ENCODE data around the gene EDN2.
A peak's percentile ranks its signal among the peaks of the same experiment; 100 is the strongest.

Gene EDN2

GRCh38 chr1:41514381-41514780 lies 29.9 kb upstream of the EDN2 start:
- DNase-seq (ENCODE audit: low read depth, low spot score): no peak
- TF ChIP-seq CTCF (IDR thresholded peaks at IDR 0.05; ENCODE audit: insufficient read depth, low read length, missing control alignments): no peak
- ChIA-PET POLR2A (no interaction called here), CTCF (interaction anchor here (0.9 to 10.2 kb wide), 15 partner anchors 9 to 659 kb away, joined by 3 to 116 read pairs (median 10); no protein-coding TSS in a partner anchor)
- H3K4me3 ChIP-seq (ENCODE audit: low read depth, low read length): no peak overlapping the region

GRCh38 chr1:41513383-41513735 lies 28.9 kb upstream of the EDN2 start:
- DNase-seq (ENCODE audit: low read depth, low spot score): no peak
- H3K4me3 ChIP-seq (ENCODE audit: low read depth, low read length): no peak overlapping the region
- TF ChIP-seq CTCF (IDR thresholded peaks at IDR 0.05; ENCODE audit: insufficient read depth, low read length, missing control alignments): peak; percentile 42
- POLR2A ChIA-PET: no interaction called here
- CTCF ChIA-PET: interaction anchor here (1.0 to 10.2 kb wide), 6 partner anchors 10 to 222 kb away, joined by 3 to 105 read pairs (median 8); no protein-coding TSS in a partner anchor

- TF ChIP-seq CTCF (IDR thresholded peaks at IDR 0.05; ENCODE audit: insufficient read depth, low read length, missing control alignments): no peak
- POLR2A ChIA-PET: interaction anchor here (0.6 kb wide), 1 partner anchor 17 kb away, joined by 3 read pairs; no protein-coding TSS in a partner anchor
- no peak for DNase-seq (ENCODE audit: low read depth, low spot score)
- no peak overlapping the region for H3K4me3 ChIP-seq (ENCODE audit: low read depth, low read length)
- CTCF ChIA-PET: interaction anchor here (1.1 to 10.2 kb wide), 6 partner anchors 10 to 93 kb away, joined by 3 to 105 read pairs (median 8); no protein-coding TSS in a partner anchor
These were observed 28.4 kb upstream of the EDN2 start for GRCh38 chr1:41512701-41513382.

- H3K4me3 ChIP-seq (ENCODE audit: low read depth, low read length): no peak overlapping the region
- ChIA-PET CTCF (interaction anchor here (0.8 to 10.2 kb wide), 2 partner anchors 9 to 16 kb away, joined by 6 to 105 read pairs; no protein-coding TSS in a partner anchor), POLR2A (no interaction called here)
- no peak for DNase-seq (ENCODE audit: low read depth, low spot score)
- no peak for TF ChIP-seq CTCF (IDR thresholded peaks at IDR 0.05; ENCODE audit: insufficient read depth, low read length, missing control alignments)
These were observed 26.7 kb upstream of the EDN2 start for GRCh38 chr1:41511239-41511540.

GRCh38 chr1:41510531-41511238 lies 26.2 kb upstream of the EDN2 start:
- DNase-seq (ENCODE audit: low read depth, low spot score): no peak
- POLR2A ChIA-PET: no interaction called here
- H3K4me3 ChIP-seq (ENCODE audit: low read depth, low read length): no peak overlapping the region
- no peak for TF ChIP-seq CTCF (IDR thresholded peaks at IDR 0.05; ENCODE audit: insufficient read depth, low read length, missing control alignments)
- CTCF ChIA-PET: interaction anchor here (0.8 to 10.2 kb wide), 2 partner anchors 9 to 16 kb away, joined by 6 to 105 read pairs; no protein-coding TSS in a partner anchor

GRCh38 chr1:41509270-41509671 lies 24.8 kb upstream of the EDN2 start:
- ChIA-PET CTCF (interaction anchor here (2.9 kb wide), 1 partner anchor 7 kb away, joined by 32 read pairs; no protein-coding TSS in a partner anchor), POLR2A (no interaction called here)
- TF ChIP-seq CTCF (IDR thresholded peaks at IDR 0.05; ENCODE audit: insufficient read depth, low read length, missing control alignments): no peak
- no peak for DNase-seq (ENCODE audit: low read depth, low spot score)
- no peak overlapping the region for H3K4me3 ChIP-seq (ENCODE audit: low read depth, low read length)

All from AG04449 (cell line).